Thyroid gland (tissue), 4 donors: ENCODE data around the gene SPTLC2. TPM values are rescaled to one million over a fixed set of nuclear protein-coding genes. Genes with fewer than 3 reads are reported as not detected.

Experiments
- DNase-seq, 2 donors: peaks; one replicate each; pipeline ENCODE4 v3.0.0-alpha.2; 2019
- H3K27ac ChIP-seq, 3 donors: fragments of 200-600 bp; sonication (generic); 1 replicate in 2 of 3; 2 replicates in 1 of 3; pipeline ENCODE4 v1.5.1; 2016 to 2019; ENCODE audit warnings: mild to moderate bottlenecking in 1 of 3, moderate library complexity in 1 of 3
- H3K27me3 ChIP-seq: fragments of 200-600 bp; sonication (generic); one replicate; pipeline ENCODE4 v1.5.1; 2019
- H3K36me3 ChIP-seq, 2 donors: fragments of 200-600 bp; sonication (generic); one replicate each; pipeline ENCODE4 v1.5.1; 2016 to 2019
- H3K4me1 ChIP-seq, 2 donors: fragments of 200-600 bp; sonication (generic); one replicate each; pipeline ENCODE4 v1.5.1; 2017 to 2019
- H3K4me3 ChIP-seq, 3 donors: fragments of 200-600 bp; sonication (generic); replicated peaks in 1 of 3; 1 replicate in 2 of 3; 2 replicates in 1 of 3; pipeline ENCODE4 v1.5.1; 2016; ENCODE audit warnings: mild to moderate bottlenecking in 1 of 3
- H3K9me3 ChIP-seq: fragments of 200-600 bp; sonication (generic); one replicate; pipeline ENCODE4 v1.5.1; 2017
- CTCF ChIP-seq, 6 experiments: fragments of 200-600 bp in 3 of 6; fragments of 450-650 bp in 3 of 6; sonication (generic) in 3 of 6; IDR thresholded peaks; one replicate each; pipeline ENCODE4 v1.5.1; 2016 to 2019; ENCODE audit warnings: antibody characterized with exemption in 6 of 6, mild to moderate bottlenecking in 2 of 6, inconsistent platforms in 1 of 6, moderate library complexity in 1 of 6
- POLR2A ChIP-seq, 2 donors: fragments of 450-650 bp; IDR thresholded peaks; one replicate each; pipeline ENCODE4 v1.6.1; 2017; ENCODE audit warnings: antibody characterized with exemption in 2 of 2, mild to moderate bottlenecking in 2 of 2, moderate library complexity in 1 of 2
- WGBS, 2 donors: methylation state at CpG; one replicate each; pipeline ENCODE4 v1.1.5; 2017; 5-methylcytosine and 5-hydroxymethylcytosine counted together
- intact Hi-C: fragments of 100-400 bp; cut with DNase I; formaldehyde crosslinking; loops from one replicate; pipeline ENCODE4 v1.15.1; 2023
- total RNA-seq, 4 donors: library from RNA; depleted of rRNA; stranded (reverse); fragments of >200 nt; gene quantifications; one replicate each; pipeline ENCODE4 v1.2.3, GENCODE V29; 2016

The SPTLC2 gene
- total RNA-seq, 4 donors from 2014 or later: 25.6 to 32.2 (median 29.0) TPM

- H3K4me3 ChIP-seq: no peak overlapping the region
- intact Hi-C loops: loop anchor here (10.0 kb wide), 1 partner anchor 908 kb away; no protein-coding TSS in a partner anchor
- H3K4me1 ChIP-seq: peaks cover 7 to 17% of the 10 kb centered on the region in 2 donors
- TF ChIP-seq POLR2A (IDR thresholded peaks at IDR 0.05): no peak
- TF ChIP-seq CTCF (IDR thresholded peaks at IDR 0.05): no peak
- H3K36me3 ChIP-seq: no peaks in the 10 kb centered on the region
- DNase-seq: no peak
- no peaks in the 10 kb centered on the region for H3K9me3 ChIP-seq
- WGBS, 2 donors: 76 to 77% methylated on average over 5 of the region's 5 CpGs
- no peak overlapping the region for H3K27ac ChIP-seq
- no peaks in the 10 kb centered on the region for H3K27me3 ChIP-seq
Observed at GRCh38 chr14:77657280-77657679, 40.8 kb upstream of the SPTLC2 start.

GRCh38 chr14:77654001-77654441 is 37.6 kb upstream of the SPTLC2 start:
- no peak overlapping the region for H3K27ac ChIP-seq
- intact Hi-C loops: loop anchor here (10.0 kb wide), 1 partner anchor 911 kb away; no protein-coding TSS in a partner anchor
- H3K4me3 ChIP-seq: no peak overlapping the region

GRCh38 chr14:77649326-77649725 is 32.9 kb upstream of the SPTLC2 start:
- no peaks in the 10 kb centered on the region for H3K4me1 ChIP-seq
- TF ChIP-seq POLR2A (IDR thresholded peaks at IDR 0.05): no peak
- TF ChIP-seq CTCF (IDR thresholded peaks at IDR 0.05): no peak
- H3K4me3 ChIP-seq: no peak overlapping the region
- WGBS, 2 donors: 86 to 90% methylated on average over 3 of the region's 3 CpGs
- H3K27me3 ChIP-seq: no peaks in the 10 kb centered on the region
- intact Hi-C loops: no loop called here
- DNase-seq: no peak
- H3K36me3 ChIP-seq: no peaks in the 10 kb centered on the region
- no peak overlapping the region for H3K27ac ChIP-seq
- no peaks in the 10 kb centered on the region for H3K9me3 ChIP-seq

More at GRCh38 chr14:77654001-77654441, 37.6 kb upstream of the SPTLC2 start:
- Histone ChIP-seq H3K4me1 (no peaks in the 10 kb centered on the region), H3K36me3 (no peaks in the 10 kb centered on the region), H3K27me3 (no peaks in the 10 kb centered on the region), H3K9me3 (no peaks in the 10 kb centered on the region)
- DNase-seq: no peak
- no peak for TF ChIP-seq CTCF (IDR thresholded peaks at IDR 0.05)
- TF ChIP-seq POLR2A (IDR thresholded peaks at IDR 0.05): no peak
- 46 to 54% methylated on average over 8 to 10 of the region's 11 CpGs for WGBS, 2 donors

- Histone ChIP-seq H3K36me3 (no peaks in the 10 kb centered on the region), H3K27me3 (no peaks in the 10 kb centered on the region), H3K27ac (no peak overlapping the region), H3K9me3 (no peaks in the 10 kb centered on the region), H3K4me3 (no peak overlapping the region), H3K4me1 (no peaks in the 10 kb centered on the region)
- no peak for TF ChIP-seq CTCF (IDR thresholded peaks at IDR 0.05)
- no peak for TF ChIP-seq POLR2A (IDR thresholded peaks at IDR 0.05)
- intact Hi-C loops: no loop called here
- DNase-seq: no peak
- 33 to 42% methylated on average over 2 of the region's 2 CpGs for WGBS, 2 donors
Observed at GRCh38 chr14:77648520-77649200, 32.2 kb upstream of the SPTLC2 start.

GRCh38 chr14:77647853-77648252 is 31.4 kb upstream of the SPTLC2 start:
- H3K4me3 ChIP-seq: no peak overlapping the region
- no peak for DNase-seq
- intact Hi-C loops: no loop called here
- H3K36me3 ChIP-seq: no peaks in the 10 kb centered on the region
- no peak overlapping the region for H3K27ac ChIP-seq
- H3K9me3 ChIP-seq: no peaks in the 10 kb centered on the region
- H3K4me1 ChIP-seq: no peaks in the 10 kb centered on the region
- H3K27me3 ChIP-seq: no peaks in the 10 kb centered on the region
- no peak for TF ChIP-seq POLR2A (IDR thresholded peaks at IDR 0.05)
- no peak for TF ChIP-seq CTCF (IDR thresholded peaks at IDR 0.05)
- WGBS, 2 donors: 52 to 72% methylated on average over 2 of the region's 2 CpGs
